HG03066 (cell line): ENCODE results near the gene USP30.
"Not testable (repeated sequence)": the region's sequence is repeated elsewhere in the genome, so short reads cannot be mapped to it uniquely, and the experiment has no call there.

Source experiments
- ATAC-seq: cut with Tn5 transposase; IDR thresholded peaks from one replicate; pipeline ENCODE4 v1.9.1; 2021; ENCODE audit warnings: low read depth; ENCODE audit not compliant: unreplicated experiment

USP30 gene

DNA sequence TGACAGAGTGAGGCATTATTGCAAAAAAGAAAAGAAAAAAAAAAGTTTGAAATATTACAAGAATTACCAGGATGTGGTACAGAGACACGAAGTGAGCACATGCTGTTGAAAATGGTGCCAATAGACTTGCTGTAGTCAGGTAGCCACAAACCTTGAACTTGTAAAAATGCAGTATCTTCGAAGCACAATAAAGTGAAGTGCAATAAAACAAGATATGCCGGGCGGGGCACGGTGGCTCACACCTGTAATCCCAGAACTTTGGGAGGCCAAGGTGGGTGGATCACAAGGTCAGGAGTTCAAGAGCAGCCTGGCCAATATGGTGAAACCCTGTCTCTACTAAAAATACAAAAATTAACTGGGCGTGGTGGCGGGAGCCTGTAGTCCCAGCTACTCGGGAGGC, 2.6 kb upstream of the USP30 start:
- not testable (repeated sequence) for ATAC-seq

DNA sequence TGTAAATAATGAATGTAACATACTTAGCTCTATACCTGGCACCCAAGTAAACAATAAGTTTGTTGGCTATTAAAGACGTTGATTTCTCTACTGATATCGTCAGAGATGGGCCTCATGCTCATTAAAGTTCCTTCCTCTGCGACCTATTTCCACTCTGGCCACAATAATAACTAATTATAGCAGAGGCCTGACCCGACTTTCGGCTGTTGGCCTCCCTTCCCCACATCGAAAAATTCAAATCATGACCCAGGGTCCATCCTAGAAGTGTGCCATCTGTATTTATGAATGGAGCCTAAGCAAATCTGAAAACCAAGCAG, 321 bp upstream of the USP30 start:
- no peak for ATAC-seq

- ATAC-seq = peak; percentile 32
These were observed 1.2 kb downstream of the USP30 start for GRCh38 chr12:109053382-109054123.

- not testable (repeated sequence) for ATAC-seq
These were observed 1.7 kb downstream of the USP30 start for GRCh38 chr12:109054124-109054513.

- no peak for ATAC-seq
These were observed 2.1 kb downstream of the USP30 start for GRCh38 chr12:109054520-109054919.

- no peak for ATAC-seq
These were observed 4.5 kb downstream of the USP30 start for GRCh38 chr12:109056891-109057290.

GRCh38 chr12:109057376-109057775, 5.0 kb downstream of the USP30 start:
- ATAC-seq = no peak

DNA sequence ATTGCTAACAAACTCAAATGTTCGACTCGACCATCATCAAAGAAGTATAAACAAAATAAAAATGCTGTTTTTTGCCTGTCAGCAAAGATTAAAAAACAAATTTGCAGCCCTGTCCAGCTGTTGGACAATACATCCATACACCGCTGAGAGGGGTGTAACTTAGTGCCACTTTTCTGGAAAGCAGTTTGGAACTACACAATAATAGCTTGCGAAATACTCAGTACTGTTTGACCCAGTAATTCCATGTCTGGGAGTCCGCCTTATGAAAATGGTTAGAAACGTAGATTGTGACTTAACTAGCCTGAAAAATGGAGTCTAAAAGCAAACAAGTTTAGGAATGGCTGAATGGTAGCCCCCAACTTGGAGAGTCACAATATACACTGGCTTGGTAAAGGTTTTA, 6.4 kb downstream of the USP30 start:
- ATAC-seq = no peak

DNA sequence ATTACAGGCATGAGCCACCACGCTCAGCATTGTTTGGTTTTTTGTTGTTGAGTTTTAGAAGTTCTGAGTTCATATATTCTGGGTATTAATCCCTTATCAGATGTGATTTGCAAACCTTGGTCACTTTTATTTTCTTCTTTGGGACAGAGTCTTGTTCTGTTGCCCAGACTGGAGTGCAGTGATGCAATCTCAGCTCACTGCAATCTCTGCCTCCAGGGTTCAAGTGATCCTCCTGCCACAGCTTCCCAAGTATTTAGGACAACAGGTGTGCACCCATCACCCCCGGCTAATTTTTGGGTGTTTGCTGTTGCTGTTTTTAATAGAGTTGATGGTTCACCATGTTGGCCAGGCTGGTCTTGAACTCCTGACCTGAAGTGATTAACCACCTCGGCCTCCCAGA, 11.8 kb downstream of the USP30 start:
- no peak for ATAC-seq

- no peak for ATAC-seq
These were observed 12.9 kb downstream of the USP30 start for GRCh38 chr12:109065154-109065852.

DNA sequence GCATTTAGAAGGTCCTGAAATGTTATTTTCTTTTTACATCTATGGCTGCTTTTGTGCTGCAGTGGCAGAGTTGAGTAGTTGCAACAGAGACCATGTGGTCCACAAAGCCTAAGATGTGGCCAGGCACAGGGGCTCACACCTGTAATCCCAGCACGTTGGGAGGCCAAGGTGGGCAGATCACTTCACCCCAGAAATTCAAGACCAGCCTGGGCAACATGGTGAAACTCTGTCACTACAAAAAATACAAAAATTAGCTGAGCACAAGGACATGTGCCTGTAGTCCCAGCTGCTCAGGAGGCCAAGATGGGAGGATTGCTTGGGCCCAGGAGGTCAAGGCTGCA, 13.4 kb downstream of the USP30 start:
- no peak for ATAC-seq

DNA sequence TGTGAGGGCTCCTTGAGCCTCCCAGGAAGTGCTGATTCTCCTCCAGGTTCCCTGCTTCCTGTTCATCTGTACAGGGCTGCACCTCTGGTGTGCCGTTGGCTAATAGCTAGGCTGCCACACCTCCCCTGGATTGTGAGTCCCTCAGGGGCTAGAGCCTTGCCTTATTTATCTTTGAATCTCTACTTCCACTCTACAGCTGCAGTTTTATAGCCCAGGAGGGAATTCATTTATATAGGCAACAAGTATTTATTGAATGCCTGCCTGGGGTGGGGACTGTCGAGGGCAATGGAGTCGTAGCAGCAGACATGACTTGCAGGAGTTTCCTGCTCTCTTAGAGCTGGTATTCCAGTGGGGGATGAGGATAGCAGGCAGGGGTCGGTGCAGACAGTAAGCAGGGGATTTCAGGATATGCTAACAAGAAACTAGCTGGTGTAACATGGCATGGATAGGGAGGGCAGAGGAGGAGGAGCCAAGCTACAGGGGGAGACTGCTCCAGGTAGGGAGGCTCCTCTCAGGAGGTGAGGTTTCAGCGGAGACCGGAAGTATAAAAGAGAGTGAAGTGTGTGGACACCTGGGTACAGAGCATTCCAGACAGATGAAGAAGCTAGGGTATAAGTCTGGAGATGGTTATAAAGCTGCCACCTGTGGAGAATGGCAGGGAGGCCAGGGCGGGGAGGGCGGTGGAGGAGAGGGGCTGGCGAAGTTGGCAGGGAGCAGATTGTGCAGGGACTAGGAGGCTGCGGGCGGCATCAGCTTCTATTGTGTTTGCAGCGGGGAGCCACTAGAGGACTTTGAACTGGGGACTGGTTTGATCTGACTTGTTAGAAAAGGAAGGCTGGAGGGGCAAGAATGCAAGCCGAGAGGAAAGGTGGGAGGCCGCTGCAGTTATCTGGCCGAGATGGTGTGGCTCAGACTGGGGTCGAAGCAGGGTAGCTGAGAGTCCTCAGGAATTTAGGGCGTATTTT, 17.2 kb downstream of the USP30 start:
- no peak for ATAC-seq

GRCh38 chr12:109074866-109075265, 22.5 kb downstream of the USP30 start:
- ATAC-seq = no peak

GRCh38 chr12:109082751-109083150, 30.4 kb downstream of the USP30 start:
- ATAC-seq = no peak

DNA sequence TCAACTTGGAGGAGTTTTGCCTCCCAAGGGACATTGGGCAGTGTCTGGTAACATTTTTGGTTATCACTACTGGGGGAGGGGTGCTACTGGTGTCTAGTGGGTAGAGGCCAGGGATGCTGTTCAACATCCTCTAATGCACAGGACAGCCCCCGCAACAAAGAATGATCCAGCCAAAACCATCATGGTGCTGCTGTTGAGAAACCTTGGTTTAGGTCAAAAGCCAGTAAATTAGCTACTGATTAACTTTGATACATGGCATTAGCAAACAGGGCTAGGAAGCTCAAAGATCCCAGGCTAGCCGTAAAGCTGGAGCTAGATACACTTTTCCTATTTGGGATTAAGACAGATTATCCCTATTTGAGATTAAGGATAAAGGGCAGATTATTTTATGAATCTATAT, 32.0 kb downstream of the USP30 start:
- no peak for ATAC-seq

GRCh38 chr12:109085590-109085989, 33.2 kb downstream of the USP30 start:
- no peak for ATAC-seq

DNA sequence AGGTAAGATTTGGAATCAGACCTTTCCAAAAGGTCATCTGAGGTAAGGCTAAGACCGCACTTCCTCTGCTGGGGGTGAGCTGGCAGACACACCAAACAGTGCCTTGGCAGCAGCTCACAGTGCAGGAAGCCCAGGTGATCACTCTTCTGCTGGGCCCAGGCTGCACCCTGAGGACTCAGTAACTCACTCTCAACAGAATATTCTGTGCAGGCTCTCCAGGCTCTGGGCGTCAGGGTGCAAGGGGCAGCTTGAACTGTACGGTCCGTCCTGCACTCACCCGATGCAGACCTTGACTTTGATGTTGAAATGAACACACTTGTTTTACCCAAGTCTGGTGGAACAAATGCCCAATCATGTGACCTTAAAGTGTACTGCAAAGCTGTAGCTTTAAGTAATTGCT, 34.9 kb downstream of the USP30 start:
- no peak for ATAC-seq

DNA sequence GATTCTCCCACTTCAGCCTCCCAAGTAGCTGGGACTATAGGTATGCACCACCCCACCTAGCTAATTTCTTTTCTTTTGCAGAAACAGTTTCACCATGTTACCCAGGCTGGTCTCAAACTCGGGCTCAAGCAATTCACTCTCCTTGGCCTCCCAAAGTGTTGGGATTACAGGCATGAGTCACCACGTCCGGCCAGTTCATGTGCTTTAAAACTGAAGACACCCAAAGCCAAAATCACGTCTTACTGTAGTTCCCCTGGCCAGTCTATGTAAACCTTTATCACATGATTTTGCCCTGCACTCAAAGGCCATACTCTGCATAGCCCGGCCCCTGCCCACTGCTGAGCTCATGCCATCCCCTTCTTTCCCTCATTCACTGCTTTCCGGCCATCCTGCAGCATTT, 36.4 kb downstream of the USP30 start:
- ATAC-seq = no peak

GRCh38 chr12:109089683-109090082, 37.3 kb downstream of the USP30 start:
- ATAC-seq = no peak

DNA sequence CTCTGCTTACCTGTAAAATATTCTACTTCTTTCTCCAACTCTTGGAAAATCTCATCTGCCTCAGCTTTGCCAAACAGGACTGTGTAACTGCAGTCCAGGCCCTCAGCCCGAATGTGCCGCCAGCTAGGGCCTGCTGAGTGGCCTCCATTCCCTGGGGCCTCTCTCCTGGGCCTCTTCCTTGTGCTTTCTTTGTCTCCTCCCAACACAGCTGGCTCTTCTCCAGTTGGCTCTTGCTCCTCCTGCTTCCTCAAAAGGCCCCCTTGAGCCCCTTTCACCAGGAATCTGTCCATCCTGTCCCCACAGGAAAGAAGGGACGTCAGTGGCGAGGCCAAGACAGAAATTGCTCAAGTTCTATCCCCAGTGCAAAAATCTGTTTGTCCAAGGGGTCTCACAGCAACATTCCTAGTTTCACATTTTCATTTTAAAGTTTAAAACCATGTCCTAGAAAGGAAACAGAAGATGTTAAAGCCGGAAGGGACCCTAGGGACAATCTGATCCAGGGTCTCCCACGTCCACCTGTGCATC, 40.2 kb downstream of the USP30 start:
- no peak for ATAC-seq
